Naive thymus-derived CD4-positive, alpha-beta T cell (primary cell): ENCODE data around the gene PRR18. TPM values are rescaled to one million over a fixed set of nuclear protein-coding genes. Genes with fewer than 3 reads are reported as not detected.
A peak's percentile ranks its signal among the peaks of the same experiment; 100 is the strongest.

ENCODE experiments used
- ATAC-seq: fragments of 150-1000 bp; cut with Tn5 transposase; 2 replicates; pipeline ENCODE4 v1.10.0; 2021; ENCODE audit warnings: mild to moderate bottlenecking, moderate library complexity
- CTCF ChIA-PET: fragments of 350-600 bp; sonication (Branson Sonifier 250); formaldehyde crosslinking; loops from one replicate; lab custom pipeline; 2021; ENCODE audit warnings: antibody characterized with exemption; lab: Charles Lee
- POLR2A ChIA-PET: fragments of 350-600 bp; sonication (Branson Sonifier 250); formaldehyde crosslinking; loops from one replicate; lab custom pipeline; 2021; ENCODE audit warnings: antibody characterized with exemption, inconsistent platforms; lab: Charles Lee
- DNase-seq, 9 donors: peaks; one replicate each; pipeline versions ENCODE4 v3.0.0 to v3.0.0-alpha.2; 2020 to 2022; ENCODE audit warnings: mixed read lengths in 1 of 9
- H3K27ac ChIP-seq: one replicate; pipeline ENCODE4 v1.7.0; 2013; ENCODE audit warnings: mild to moderate bottlenecking, low read depth, low read length, moderate library complexity
- H3K27me3 ChIP-seq, 2 donors: one replicate each; pipeline ENCODE4 v1.7.0; 2013; ENCODE audit warnings: low read length in 2 of 2, mild to moderate bottlenecking in 2 of 2, moderate library complexity in 2 of 2; ENCODE audit not compliant: control insufficient read depth in 2 of 2, insufficient read depth in 2 of 2
- H3K36me3 ChIP-seq, 3 experiments: 1 replicate in 2 of 3; 2 replicates in 1 of 3; pipeline ENCODE4 v1.7.0; 2013; ENCODE audit warnings: low read length in 3 of 3, mild to moderate bottlenecking in 3 of 3, moderate library complexity in 1 of 3; ENCODE audit not compliant: insufficient read depth in 3 of 3, control insufficient read depth in 2 of 3
- H3K4me1 ChIP-seq, 2 donors: one replicate each; pipeline ENCODE4 v1.7.0; 2013; ENCODE audit warnings: low read length in 2 of 2, mild to moderate bottlenecking in 2 of 2, moderate library complexity in 1 of 2; ENCODE audit not compliant: control insufficient read depth in 2 of 2, insufficient read depth in 2 of 2
- H3K4me3 ChIP-seq: 2 replicates; pipeline ENCODE4 v1.7.0; 2013; ENCODE audit warnings: mild to moderate bottlenecking, low read length
- H3K9me3 ChIP-seq, 3 experiments: 1 replicate in 2 of 3; 2 replicates in 1 of 3; pipeline ENCODE4 v1.7.0; 2013; ENCODE audit warnings: low read length in 3 of 3; ENCODE audit not compliant: control insufficient read depth in 2 of 3
- H3K27ac Mint-ChIP-seq, 9 donors: one replicate each; pipeline ENCODE4 v1.8.0; 2020 to 2022; ENCODE audit warnings: mixed read lengths in 9 of 9, mild to moderate bottlenecking in 8 of 9, moderate library complexity in 5 of 9, inconsistent platforms in 2 of 9
- H3K27me3 Mint-ChIP-seq, 5 donors: one replicate each; pipeline ENCODE4 v1.8.0; 2021 to 2022; ENCODE audit warnings: mixed read lengths in 5 of 5, mild to moderate bottlenecking in 1 of 5
- H3K36me3 Mint-ChIP-seq, 5 donors: one replicate each; pipeline ENCODE4 v1.8.0; 2020 to 2022; ENCODE audit warnings: mixed read lengths in 5 of 5, mild to moderate bottlenecking in 3 of 5, inconsistent platforms in 1 of 5
- H3K4me1 Mint-ChIP-seq, 7 donors: one replicate each; pipeline ENCODE4 v1.8.0; 2020 to 2022; ENCODE audit warnings: mixed read lengths in 7 of 7, mild to moderate bottlenecking in 3 of 7, inconsistent platforms in 1 of 7
- H3K4me3 Mint-ChIP-seq, 10 donors: one replicate each; pipeline ENCODE4 v1.8.0; 2020 to 2022; ENCODE audit warnings: mild to moderate bottlenecking in 10 of 10, mixed read lengths in 10 of 10, moderate library complexity in 6 of 10, inconsistent platforms in 2 of 10
- H3K9me3 Mint-ChIP-seq, 11 donors: one replicate each; pipeline ENCODE4 v1.8.0; 2020 to 2022; ENCODE audit warnings: mixed read lengths in 11 of 11, mild to moderate bottlenecking in 4 of 11, inconsistent platforms in 1 of 11, moderate library complexity in 1 of 11
- intact Hi-C, 2 donors: fragments of 100-400 bp; cut with micrococcal nuclease; formaldehyde crosslinking; loops; one replicate each; pipeline ENCODE4 v1.15.1; 2023
- polyA plus RNA-seq, 2 donors: library from polyadenylated mRNA; unstranded; fragments of 300-500 nt; fragmentation: Illumina TruSeq; gene quantifications; one replicate each; pipeline ENCODE4 v1.2.3, GENCODE V29; 2021
- total RNA-seq, 6 experiments: library from RNA in 5 of 6; stranded (reverse) in 5 of 6; gene quantifications; 1 replicate in 5 of 6; 2 replicates in 1 of 6; pipeline ENCODE4 v1.2.3 and lab custom pipeline; 2021 to 2026

The PRR18 gene
- total and polyA plus RNA-seq, 7 experiments from 2014 or later: not detected

- no peaks in the 10 kb centered on the region for H3K36me3 ChIP-seq
- H3K9me3 ChIP-seq: no peaks in the 10 kb centered on the region
- Mint-ChIP-seq H3K9me3 (no peaks in the 10 kb centered on the region), H3K27me3 (peaks cover 51 to 67% (median 56%) of the 10 kb centered on the region in 5 donors), H3K4me1 (peaks cover 0 to 8% (median 0%) of the 10 kb centered on the region in 7 donors), H3K27ac (no peak overlapping the region), H3K4me3 (peak overlapping the region in 8 of 10 donors; percentile 44 to 79 (median 67)), H3K36me3 (no peaks in the 10 kb centered on the region)
- intact Hi-C loops: no loop called here
- H3K27ac ChIP-seq: no peak overlapping the region
- DNase-seq (no peak), ATAC-seq (no peak)
- ChIA-PET POLR2A (no interaction called here), CTCF (interaction anchor here (1.0 kb wide), 1 partner anchor 95 kb away, joined by 3 read pairs; no protein-coding TSS in a partner anchor)
- H3K4me1 ChIP-seq: no peaks in the 10 kb centered on the region
- peaks cover 0 to 4% of the 10 kb centered on the region in 2 donors for H3K27me3 ChIP-seq
- H3K4me3 ChIP-seq: no peak overlapping the region
These were observed 2.6 kb downstream of the PRR18 start for GRCh38 chr6:166305562-166306117.

GRCh38 chr6:166304106-166304505 lies 4.1 kb downstream of the PRR18 start:
- H3K36me3 ChIP-seq: no peaks in the 10 kb centered on the region
- H3K36me3 Mint-ChIP-seq: peaks cover 0 to 3% (median 0%) of the 10 kb centered on the region in 5 donors
- no peaks in the 10 kb centered on the region for H3K9me3 ChIP-seq
- peaks cover 0 to 4% of the 10 kb centered on the region in 2 donors for H3K27me3 ChIP-seq
- H3K27ac ChIP-seq: no peak overlapping the region
- no peak overlapping the region for H3K27ac Mint-ChIP-seq
- POLR2A ChIA-PET: no interaction called here
- H3K4me1 Mint-ChIP-seq: peaks cover 0 to 8% (median 0%) of the 10 kb centered on the region in 7 donors
- H3K4me1 ChIP-seq: no peaks in the 10 kb centered on the region
- no peak overlapping the region for H3K4me3 ChIP-seq
- no peak overlapping the region for H3K4me3 Mint-ChIP-seq
- peaks cover 46 to 58% (median 48%) of the 10 kb centered on the region in 5 donors for H3K27me3 Mint-ChIP-seq
- DNase-seq (peak in 1 of 9 donors; percentile 13), ATAC-seq (no peak)
- intact Hi-C loops: no loop called here
- no peaks in the 10 kb centered on the region for H3K9me3 Mint-ChIP-seq
- CTCF ChIA-PET: no interaction called here

- Histone ChIP-seq H3K36me3 (no peaks in the 10 kb centered on the region), H3K4me3 (no peak overlapping the region), H3K9me3 (no peaks in the 10 kb centered on the region), H3K4me1 (no peaks in the 10 kb centered on the region), H3K27ac (no peak overlapping the region), H3K27me3 (no peaks in the 10 kb centered on the region)
- Mint-ChIP-seq H3K27ac (peak overlapping the region in 1 of 9 donors; percentile 1), H3K4me3 (no peak overlapping the region), H3K9me3 (no peaks in the 10 kb centered on the region), H3K36me3 (peaks cover 0 to 3% (median 0%) of the 10 kb centered on the region in 5 donors), H3K27me3 (peaks cover 50 to 56% (median 52%) of the 10 kb centered on the region in 5 donors), H3K4me1 (peaks cover 0 to 8% (median 0%) of the 10 kb centered on the region in 7 donors)
- DNase-seq (no peak), ATAC-seq (no peak)
- intact Hi-C loops: no loop called here
- POLR2A ChIA-PET: no interaction called here
- CTCF ChIA-PET: no interaction called here
These were observed 6.3 kb downstream of the PRR18 start for GRCh38 chr6:166301611-166302529.

- ChIA-PET CTCF (no interaction called here), POLR2A (interaction anchor here (0.8 kb wide), 1 partner anchor 357 kb away, joined by 5 read pairs; no protein-coding TSS in a partner anchor)
- no peak for ATAC-seq
- no peaks in the 10 kb centered on the region for H3K4me1 ChIP-seq
- no peak overlapping the region for H3K4me3 ChIP-seq
- Mint-ChIP-seq H3K4me1 (no peaks in the 10 kb centered on the region), H3K27ac (no peak overlapping the region), H3K4me3 (no peak overlapping the region), H3K9me3 (no peaks in the 10 kb centered on the region), H3K36me3 (peaks cover 0 to 3% (median 0%) of the 10 kb centered on the region in 5 donors), H3K27me3 (peaks cover 43 to 49% (median 43%) of the 10 kb centered on the region in 5 donors)
- no peak for DNase-seq
- H3K9me3 ChIP-seq: no peaks in the 10 kb centered on the region
- H3K36me3 ChIP-seq: no peaks in the 10 kb centered on the region
- H3K27me3 ChIP-seq: no peaks in the 10 kb centered on the region
- no peak overlapping the region for H3K27ac ChIP-seq
- intact Hi-C loops: no loop called here
These were observed 7.7 kb downstream of the PRR18 start for GRCh38 chr6:166300357-166300987.

GRCh38 chr6:166297606-166298005 lies 10.6 kb downstream of the PRR18 start:
- intact Hi-C loops: no loop called here
- no peak for ATAC-seq
- ChIA-PET CTCF (no interaction called here), POLR2A (no interaction called here)
- H3K9me3 Mint-ChIP-seq: no peaks in the 10 kb centered on the region
- peaks cover 0 to 7% (median 0%) of the 10 kb centered on the region in 7 donors for H3K4me1 Mint-ChIP-seq
- no peak overlapping the region for H3K27ac Mint-ChIP-seq
- H3K9me3 ChIP-seq: no peaks in the 10 kb centered on the region
- H3K36me3 Mint-ChIP-seq: peaks cover 0 to 3% (median 0%) of the 10 kb centered on the region in 5 donors
- H3K36me3 ChIP-seq: no peaks in the 10 kb centered on the region
- no peaks in the 10 kb centered on the region for H3K27me3 ChIP-seq
- H3K4me1 ChIP-seq: no peaks in the 10 kb centered on the region
- no peak overlapping the region for H3K4me3 Mint-ChIP-seq
- no peak overlapping the region for H3K27ac ChIP-seq
- H3K4me3 ChIP-seq: no peak overlapping the region
- peak in 1 of 9 donors; percentile 16 for DNase-seq
- H3K27me3 Mint-ChIP-seq: peaks cover 24 to 44% (median 24%) of the 10 kb centered on the region in 5 donors

GRCh38 chr6:166296035-166296883 lies 11.9 kb downstream of the PRR18 start:
- CTCF ChIA-PET: no interaction called here
- Mint-ChIP-seq H3K27ac (no peak overlapping the region), H3K27me3 (peaks cover 18 to 45% (median 23%) of the 10 kb centered on the region in 5 donors), H3K4me3 (no peak overlapping the region), H3K9me3 (no peaks in the 10 kb centered on the region), H3K36me3 (peaks cover 0 to 3% (median 0%) of the 10 kb centered on the region in 5 donors), H3K4me1 (peaks cover 0 to 7% (median 0%) of the 10 kb centered on the region in 7 donors)
- POLR2A ChIA-PET: no interaction called here
- no peaks in the 10 kb centered on the region for H3K27me3 ChIP-seq
- intact Hi-C loops: no loop called here
- no peaks in the 10 kb centered on the region for H3K9me3 ChIP-seq
- no peaks in the 10 kb centered on the region for H3K36me3 ChIP-seq
- no peak overlapping the region for H3K27ac ChIP-seq
- no peak overlapping the region for H3K4me3 ChIP-seq
- H3K4me1 ChIP-seq: no peaks in the 10 kb centered on the region
- DNase-seq: peak in 1 of 9 donors; percentile 1
- no peak for ATAC-seq
